HepG2 (cell line): ENCODE data around the gene EED. TPM values are rescaled to one million over a fixed set of nuclear protein-coding genes. Genes with fewer than 3 reads are reported as not detected.

Experiments
- ARNT2 ChIP-seq: sonication (generic); formaldehyde crosslinking; IDR thresholded peaks from 2 replicates; pipeline ENCODE4 v1.8.0; 2022; ENCODE audit warnings: mild to moderate bottlenecking, low read depth, missing genetic modification reagents, moderate library complexity
- HIC2 ChIP-seq: sonication (generic); formaldehyde crosslinking; IDR thresholded peaks from 2 replicates; pipeline ENCODE4 v1.9.0; 2022; ENCODE audit warnings: low read depth, missing genetic modification reagents
- KDM4B ChIP-seq: sonication (generic); formaldehyde crosslinking; IDR thresholded peaks from 2 replicates; pipeline ENCODE4 v1.4.0; 2020; ENCODE audit warnings: missing genetic modification reagents
- MAFG ChIP-seq: sonication (generic); formaldehyde crosslinking; IDR thresholded peaks from 2 replicates; pipeline ENCODE4 v1.5.1; 2020; ENCODE audit warnings: mild to moderate bottlenecking, missing genetic modification reagents
- MED1 ChIP-seq: sonication (generic); formaldehyde crosslinking; IDR thresholded peaks from 2 replicates; pipeline ENCODE4 v1.4.0; 2020; ENCODE audit warnings: missing genetic modification reagents
- SCMH1 ChIP-seq: sonication (generic); formaldehyde crosslinking; IDR thresholded peaks from 2 replicates; pipeline ENCODE4 v1.9.0; 2021; ENCODE audit warnings: missing genetic modification reagents, mild to moderate bottlenecking, borderline replicate concordance
- SSRP1 ChIP-seq: IDR thresholded peaks from 2 replicates; pipeline ENCODE4 v1.6.1; 2016; ENCODE audit warnings: control low read depth
- TMF1 ChIP-seq: sonication (generic); formaldehyde crosslinking; IDR thresholded peaks from 2 replicates; pipeline ENCODE4 v1.8.1; 2022; ENCODE audit warnings: low read depth, missing genetic modification reagents
- ZNF101 ChIP-seq: sonication (generic); formaldehyde crosslinking; IDR thresholded peaks from 2 replicates; pipeline ENCODE4 v1.4.0; 2020; ENCODE audit warnings: mild to moderate bottlenecking, low read depth, missing genetic modification reagents, borderline replicate concordance
- ZNF143 ChIP-seq: sonication (generic); formaldehyde crosslinking; IDR thresholded peaks from 2 replicates; pipeline ENCODE4 v1.4.0; 2020; ENCODE audit warnings: missing genetic modification reagents
- ZNF232 ChIP-seq: sonication (generic); formaldehyde crosslinking; IDR thresholded peaks from 2 replicates; pipeline ENCODE4 v1.4.0; 2020; ENCODE audit warnings: missing genetic modification reagents, borderline replicate concordance
- ZNF235 ChIP-seq: sonication (generic); formaldehyde crosslinking; IDR thresholded peaks from 2 replicates; pipeline ENCODE4 v1.8.1; 2023; ENCODE audit warnings: mild to moderate bottlenecking, missing genetic modification reagents, borderline replicate concordance
- ZNF317 ChIP-seq: sonication (generic); formaldehyde crosslinking; IDR thresholded peaks from 2 replicates; pipeline ENCODE4 v1.5.0; 2020; ENCODE audit warnings: mild to moderate bottlenecking, missing genetic modification reagents
- ZNF501 ChIP-seq: sonication (generic); formaldehyde crosslinking; IDR thresholded peaks from 2 replicates; pipeline ENCODE4 v1.5.1; 2020; ENCODE audit warnings: mild to moderate bottlenecking, moderate library complexity, missing genetic modification reagents
- ZNF720 ChIP-seq: sonication (generic); formaldehyde crosslinking; IDR thresholded peaks from 2 replicates; pipeline ENCODE4 v1.4.0; 2020; ENCODE audit warnings: missing genetic modification reagents
- polyA plus RNA-seq, 8 experiments: library from polyadenylated mRNA; depleted of rRNA in 3 of 8; stranded (reverse) in 7 of 8; unstranded in 1 of 8; fragments of >200 nt; fragmentation: Illumina TruSeq in 4 of 8; extraction: Trizol in 4 of 8; gene quantifications; 2 replicates each; pipeline versions ENCODE4 v1.2.1 to v1.2.3, GENCODE V29; 2011 to 2016; ENCODE audit warnings: low read depth in 4 of 8, missing spikeins in 1 of 8, mixed read lengths in 1 of 8; ENCODE audit not compliant: insufficient read depth in 1 of 8
- total RNA-seq, 5 experiments: library from RNA; depleted of rRNA; stranded (reverse); fragments of >200 nt; fragmentation: Illumina TruSeq; extraction: Trizol; gene quantifications; 2 replicates each; pipeline ENCODE4 v1.2.3, GENCODE V29; 2016; ENCODE audit warnings: low read depth in 1 of 5
- TF ChIP-seq, protein P1 (sequence below): sonication (generic); formaldehyde crosslinking; IDR thresholded peaks from 2 replicates; pipeline ENCODE4 v1.4.0; 2020; ENCODE audit warnings: missing genetic modification reagents
- TF ChIP-seq, protein P2 (sequence below): sonication (generic); formaldehyde crosslinking; IDR thresholded peaks from 2 replicates; pipeline ENCODE4 v1.5.1; 2020; ENCODE audit warnings: mild to moderate bottlenecking, missing genetic modification reagents, moderate library complexity
- TF ChIP-seq, protein P3 (sequence below): sonication (generic); formaldehyde crosslinking; conservative IDR thresholded peaks from 2 replicates; pipeline ENCODE4 v1.5.0; 2020; ENCODE audit warnings: missing genetic modification reagents
- TF ChIP-seq, protein P4 (sequence below): sonication (generic); formaldehyde crosslinking; IDR thresholded peaks from 2 replicates; pipeline ENCODE4 v1.4.0; 2020; ENCODE audit warnings: missing genetic modification reagents, borderline replicate concordance

The EED gene
- total and polyA plus RNA-seq, 2 of the 13 experiments (the other 11 are each of a cell fraction or from before 2014, with no cell fraction given): 11.0 to 28.4 TPM

GRCh38 chr11:86209806-86210657 is 34.5 kb upstream of the EED start (continued):
- TF ChIP-seq ZNF101 (no peak), TMF1 (0 out of 2 replicates have a peak, but pooled peaks have one; percentile 46), ZNF143 (no peak), ZNF317 (no peak), MAFG (no peak), ZNF501 (CRISPR knock-in tag) (no peak), ZNF235 (CRISPR knock-in tag) (no peak), ZNF720 (no peak), ARNT2 (no peak), ZNF232 (CRISPR knock-in tag) (no peak), SCMH1 (no peak), KDM4B (no peak), SSRP1 (CRISPR knock-in tag) (no peak), HIC2 (no peak), MED1 (CRISPR knock-in tag) (peak; percentile 71)
- TF ChIP-seq, protein P1, sequence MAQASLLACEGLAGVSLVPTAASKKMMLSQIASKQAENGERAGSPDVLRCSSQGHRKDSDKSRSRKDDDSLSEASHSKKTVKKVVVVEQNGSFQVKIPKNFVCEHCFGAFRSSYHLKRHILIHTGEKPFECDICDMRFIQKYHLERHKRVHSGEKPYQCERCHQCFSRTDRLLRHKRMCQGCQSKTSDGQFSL (CRISPR knock-in tag): no peak
- TF ChIP-seq, protein P2, sequence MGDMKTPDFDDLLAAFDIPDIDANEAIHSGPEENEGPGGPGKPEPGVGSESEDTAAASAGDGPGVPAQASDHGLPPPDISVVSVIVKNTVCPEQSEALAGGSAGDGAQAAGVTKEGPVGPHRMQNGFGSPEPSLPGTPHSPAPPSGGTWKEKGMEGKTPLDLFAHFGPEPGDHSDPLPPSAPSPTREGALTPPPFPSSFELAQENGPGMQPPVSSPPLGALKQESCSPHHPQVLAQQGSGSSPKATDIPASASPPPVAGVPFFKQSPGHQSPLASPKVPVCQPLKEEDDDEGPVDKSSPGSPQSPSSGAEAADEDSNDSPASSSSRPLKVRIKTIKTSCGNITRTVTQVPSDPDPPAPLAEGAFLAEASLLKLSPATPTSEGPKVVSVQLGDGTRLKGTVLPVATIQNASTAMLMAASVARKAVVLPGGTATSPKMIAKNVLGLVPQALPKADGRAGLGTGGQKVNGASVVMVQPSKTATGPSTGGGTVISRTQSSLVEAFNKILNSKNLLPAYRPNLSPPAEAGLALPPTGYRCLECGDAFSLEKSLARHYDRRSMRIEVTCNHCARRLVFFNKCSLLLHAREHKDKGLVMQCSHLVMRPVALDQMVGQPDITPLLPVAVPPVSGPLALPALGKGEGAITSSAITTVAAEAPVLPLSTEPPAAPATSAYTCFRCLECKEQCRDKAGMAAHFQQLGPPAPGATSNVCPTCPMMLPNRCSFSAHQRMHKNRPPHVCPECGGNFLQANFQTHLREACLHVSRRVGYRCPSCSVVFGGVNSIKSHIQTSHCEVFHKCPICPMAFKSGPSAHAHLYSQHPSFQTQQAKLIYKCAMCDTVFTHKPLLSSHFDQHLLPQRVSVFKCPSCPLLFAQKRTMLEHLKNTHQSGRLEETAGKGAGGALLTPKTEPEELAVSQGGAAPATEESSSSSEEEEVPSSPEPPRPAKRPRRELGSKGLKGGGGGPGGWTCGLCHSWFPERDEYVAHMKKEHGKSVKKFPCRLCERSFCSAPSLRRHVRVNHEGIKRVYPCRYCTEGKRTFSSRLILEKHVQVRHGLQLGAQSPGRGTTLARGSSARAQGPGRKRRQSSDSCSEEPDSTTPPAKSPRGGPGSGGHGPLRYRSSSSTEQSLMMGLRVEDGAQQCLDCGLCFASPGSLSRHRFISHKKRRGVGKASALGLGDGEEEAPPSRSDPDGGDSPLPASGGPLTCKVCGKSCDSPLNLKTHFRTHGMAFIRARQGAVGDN: no peak; the same call in 1 of the 2 replicates
- TF ChIP-seq, protein P3, sequence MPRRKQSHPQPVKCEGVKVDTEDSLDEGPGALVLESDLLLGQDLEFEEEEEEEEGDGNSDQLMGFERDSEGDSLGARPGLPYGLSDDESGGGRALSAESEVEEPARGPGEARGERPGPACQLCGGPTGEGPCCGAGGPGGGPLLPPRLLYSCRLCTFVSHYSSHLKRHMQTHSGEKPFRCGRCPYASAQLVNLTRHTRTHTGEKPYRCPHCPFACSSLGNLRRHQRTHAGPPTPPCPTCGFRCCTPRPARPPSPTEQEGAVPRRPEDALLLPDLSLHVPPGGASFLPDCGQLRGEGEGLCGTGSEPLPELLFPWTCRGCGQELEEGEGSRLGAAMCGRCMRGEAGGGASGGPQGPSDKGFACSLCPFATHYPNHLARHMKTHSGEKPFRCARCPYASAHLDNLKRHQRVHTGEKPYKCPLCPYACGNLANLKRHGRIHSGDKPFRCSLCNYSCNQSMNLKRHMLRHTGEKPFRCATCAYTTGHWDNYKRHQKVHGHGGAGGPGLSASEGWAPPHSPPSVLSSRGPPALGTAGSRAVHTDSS: no peak
- TF ChIP-seq, protein P4, sequence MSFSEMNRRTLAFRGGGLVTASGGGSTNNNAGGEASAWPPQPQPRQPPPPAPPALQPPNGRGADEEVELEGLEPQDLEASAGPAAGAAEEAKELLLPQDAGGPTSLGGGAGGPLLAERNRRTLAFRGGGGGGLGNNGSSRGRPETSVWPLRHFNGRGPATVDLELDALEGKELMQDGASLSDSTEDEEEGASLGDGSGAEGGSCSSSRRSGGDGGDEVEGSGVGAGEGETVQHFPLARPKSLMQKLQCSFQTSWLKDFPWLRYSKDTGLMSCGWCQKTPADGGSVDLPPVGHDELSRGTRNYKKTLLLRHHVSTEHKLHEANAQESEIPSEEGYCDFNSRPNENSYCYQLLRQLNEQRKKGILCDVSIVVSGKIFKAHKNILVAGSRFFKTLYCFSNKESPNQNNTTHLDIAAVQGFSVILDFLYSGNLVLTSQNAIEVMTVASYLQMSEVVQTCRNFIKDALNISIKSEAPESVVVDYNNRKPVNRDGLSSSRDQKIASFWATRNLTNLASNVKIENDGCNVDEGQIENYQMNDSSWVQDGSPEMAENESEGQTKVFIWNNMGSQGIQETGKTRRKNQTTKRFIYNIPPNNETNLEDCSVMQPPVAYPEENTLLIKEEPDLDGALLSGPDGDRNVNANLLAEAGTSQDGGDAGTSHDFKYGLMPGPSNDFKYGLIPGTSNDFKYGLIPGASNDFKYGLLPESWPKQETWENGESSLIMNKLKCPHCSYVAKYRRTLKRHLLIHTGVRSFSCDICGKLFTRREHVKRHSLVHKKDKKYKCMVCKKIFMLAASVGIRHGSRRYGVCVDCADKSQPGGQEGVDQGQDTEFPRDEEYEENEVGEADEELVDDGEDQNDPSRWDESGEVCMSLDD (CRISPR knock-in tag): no peak
